ENCODE measurements around the gene UNC119B.

The UNC119B gene

GRCh38 chr12:120737557-120738251 lies 27.4 kb downstream of the UNC119B start:
- Histone ChIP-seq H3K4me3 (ENCODE audit: severe bottlenecking) (no peak overlapping the region), H3K36me3 (ENCODE audit: low read depth) (no peaks in the 10 kb centered on the region), H3K27ac (ENCODE audit: poor library complexity, severe bottlenecking) (no peak overlapping the region), H3K9me3 (ENCODE audit: severe bottlenecking) (no peaks in the 10 kb centered on the region), H3K27me3 (ENCODE audit: insufficient read depth, poor library complexity, severe bottlenecking) (no peaks in the 10 kb centered on the region), H3K4me1 (ENCODE audit: insufficient read depth, poor library complexity, severe bottlenecking) (no peaks in the 10 kb centered on the region)
- no peak for TF ChIP-seq CTCF (IDR thresholded peaks at IDR 0.05; ENCODE audit: poor library complexity, severe bottlenecking)
- no peak for DNase-seq (ENCODE audit: low spot score)
- ATAC-seq (ENCODE audit: low read depth) = no peak

GRCh38 chr12:120738252-120739030 lies 28.2 kb downstream of the UNC119B start:
- Histone ChIP-seq H3K27ac (ENCODE audit: poor library complexity, severe bottlenecking) (no peak overlapping the region), H3K9me3 (ENCODE audit: severe bottlenecking) (no peaks in the 10 kb centered on the region), H3K4me3 (ENCODE audit: severe bottlenecking) (no peak overlapping the region), H3K27me3 (ENCODE audit: insufficient read depth, poor library complexity, severe bottlenecking) (no peaks in the 10 kb centered on the region), H3K4me1 (ENCODE audit: insufficient read depth, poor library complexity, severe bottlenecking) (no peaks in the 10 kb centered on the region), H3K36me3 (ENCODE audit: low read depth) (no peaks in the 10 kb centered on the region)
- no peak for TF ChIP-seq CTCF (IDR thresholded peaks at IDR 0.05; ENCODE audit: poor library complexity, severe bottlenecking)
- DNase-seq (ENCODE audit: low spot score) = no peak
- ATAC-seq (ENCODE audit: low read depth) = no peak

- H3K36me3 ChIP-seq (ENCODE audit: low read depth) = no peaks in the 10 kb centered on the region
- H3K4me1 ChIP-seq (ENCODE audit: insufficient read depth, poor library complexity, severe bottlenecking) = no peaks in the 10 kb centered on the region
- no peak overlapping the region for H3K27ac ChIP-seq (ENCODE audit: poor library complexity, severe bottlenecking)
- ATAC-seq (ENCODE audit: low read depth) (no peak), DNase-seq (ENCODE audit: low spot score) (no peak)
- no peak overlapping the region for H3K4me3 ChIP-seq (ENCODE audit: severe bottlenecking)
- no peaks in the 10 kb centered on the region for H3K27me3 ChIP-seq (ENCODE audit: insufficient read depth, poor library complexity, severe bottlenecking)
- no peaks in the 10 kb centered on the region for H3K9me3 ChIP-seq (ENCODE audit: severe bottlenecking)
- TF ChIP-seq CTCF (IDR thresholded peaks at IDR 0.05; ENCODE audit: poor library complexity, severe bottlenecking) = no peak
Measured at GRCh38 chr12:120739031-120739762, 28.9 kb downstream of the UNC119B start.

GRCh38 chr12:120739821-120740613 lies 29.8 kb downstream of the UNC119B start:
- Histone ChIP-seq H3K27ac (ENCODE audit: poor library complexity, severe bottlenecking) (no peak overlapping the region), H3K4me1 (ENCODE audit: insufficient read depth, poor library complexity, severe bottlenecking) (no peaks in the 10 kb centered on the region), H3K4me3 (ENCODE audit: severe bottlenecking) (no peak overlapping the region), H3K9me3 (ENCODE audit: severe bottlenecking) (no peaks in the 10 kb centered on the region), H3K36me3 (ENCODE audit: low read depth) (no peaks in the 10 kb centered on the region), H3K27me3 (ENCODE audit: insufficient read depth, poor library complexity, severe bottlenecking) (no peaks in the 10 kb centered on the region)
- no peak for TF ChIP-seq CTCF (IDR thresholded peaks at IDR 0.05; ENCODE audit: poor library complexity, severe bottlenecking)
- no peak for DNase-seq (ENCODE audit: low spot score)
- ATAC-seq (ENCODE audit: low read depth) = no peak; the same call in 2 of the 3 replicates
